ENCODE results near the gene PRCD. TPM values are rescaled to one million over a fixed set of nuclear protein-coding genes. Genes with fewer than 3 reads are reported as not detected.

The PRCD gene
- total RNA-seq, 1 donor from 2014 or later = 0.75 TPM

DNA sequence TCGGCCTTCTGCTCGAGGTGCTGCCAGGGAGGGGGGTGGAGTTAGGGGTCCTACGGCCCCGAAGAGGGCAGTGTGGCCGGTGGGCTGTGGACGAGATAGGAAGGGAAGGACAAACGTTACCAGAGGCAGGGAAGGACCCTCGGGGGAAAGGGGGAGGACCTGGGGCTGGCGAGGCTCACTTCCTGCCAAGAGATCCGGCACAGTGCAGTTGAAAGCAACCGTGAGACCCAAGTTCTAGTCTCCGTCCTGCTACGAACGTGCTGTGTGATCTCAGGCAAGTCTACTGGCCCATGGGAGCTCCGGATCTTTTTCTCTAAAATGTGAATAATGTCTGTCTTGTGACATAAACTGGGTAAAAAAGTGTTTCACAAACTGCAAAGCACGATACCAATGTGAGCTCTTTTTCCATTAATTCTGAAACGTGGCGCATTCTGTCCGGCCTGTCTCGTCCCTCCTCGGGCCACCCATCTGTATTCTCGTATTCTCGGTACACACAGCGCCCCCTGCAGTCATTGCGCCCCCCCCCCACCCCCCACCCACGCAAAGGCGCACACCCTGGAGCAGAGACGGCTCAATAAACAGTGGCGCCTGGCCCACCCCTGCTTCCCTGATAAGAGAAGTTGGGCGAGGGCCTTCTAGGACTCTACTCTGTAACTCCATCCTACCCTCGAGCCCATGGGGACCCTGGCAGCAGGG lies 11.2 kb upstream of the PRCD start:
- H3K27me3 Mint-ChIP-seq (ENCODE audit: low read depth) = peaks cover 4% of the 10 kb centered on the region
- H3K27ac Mint-ChIP-seq (ENCODE audit: unreplicated experiment) = no peak overlapping the region
- H3K4me1 Mint-ChIP-seq = peaks cover 54% of the 10 kb centered on the region
- no peak overlapping the region for H3K4me3 Mint-ChIP-seq
- no peaks in the 10 kb centered on the region for H3K9me3 Mint-ChIP-seq
- H3K36me3 Mint-ChIP-seq (ENCODE audit: low read depth) = no peaks in the 10 kb centered on the region
- TF ChIP-seq, protein P1, sequence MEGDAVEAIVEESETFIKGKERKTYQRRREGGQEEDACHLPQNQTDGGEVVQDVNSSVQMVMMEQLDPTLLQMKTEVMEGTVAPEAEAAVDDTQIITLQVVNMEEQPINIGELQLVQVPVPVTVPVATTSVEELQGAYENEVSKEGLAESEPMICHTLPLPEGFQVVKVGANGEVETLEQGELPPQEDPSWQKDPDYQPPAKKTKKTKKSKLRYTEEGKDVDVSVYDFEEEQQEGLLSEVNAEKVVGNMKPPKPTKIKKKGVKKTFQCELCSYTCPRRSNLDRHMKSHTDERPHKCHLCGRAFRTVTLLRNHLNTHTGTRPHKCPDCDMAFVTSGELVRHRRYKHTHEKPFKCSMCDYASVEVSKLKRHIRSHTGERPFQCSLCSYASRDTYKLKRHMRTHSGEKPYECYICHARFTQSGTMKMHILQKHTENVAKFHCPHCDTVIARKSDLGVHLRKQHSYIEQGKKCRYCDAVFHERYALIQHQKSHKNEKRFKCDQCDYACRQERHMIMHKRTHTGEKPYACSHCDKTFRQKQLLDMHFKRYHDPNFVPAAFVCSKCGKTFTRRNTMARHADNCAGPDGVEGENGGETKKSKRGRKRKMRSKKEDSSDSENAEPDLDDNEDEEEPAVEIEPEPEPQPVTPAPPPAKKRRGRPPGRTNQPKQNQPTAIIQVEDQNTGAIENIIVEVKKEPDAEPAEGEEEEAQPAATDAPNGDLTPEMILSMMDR (conservative IDR thresholded peaks at IDR 0.05) = no peak
- no peak for DNase-seq (ENCODE audit: low read depth, low spot score)

DNA sequence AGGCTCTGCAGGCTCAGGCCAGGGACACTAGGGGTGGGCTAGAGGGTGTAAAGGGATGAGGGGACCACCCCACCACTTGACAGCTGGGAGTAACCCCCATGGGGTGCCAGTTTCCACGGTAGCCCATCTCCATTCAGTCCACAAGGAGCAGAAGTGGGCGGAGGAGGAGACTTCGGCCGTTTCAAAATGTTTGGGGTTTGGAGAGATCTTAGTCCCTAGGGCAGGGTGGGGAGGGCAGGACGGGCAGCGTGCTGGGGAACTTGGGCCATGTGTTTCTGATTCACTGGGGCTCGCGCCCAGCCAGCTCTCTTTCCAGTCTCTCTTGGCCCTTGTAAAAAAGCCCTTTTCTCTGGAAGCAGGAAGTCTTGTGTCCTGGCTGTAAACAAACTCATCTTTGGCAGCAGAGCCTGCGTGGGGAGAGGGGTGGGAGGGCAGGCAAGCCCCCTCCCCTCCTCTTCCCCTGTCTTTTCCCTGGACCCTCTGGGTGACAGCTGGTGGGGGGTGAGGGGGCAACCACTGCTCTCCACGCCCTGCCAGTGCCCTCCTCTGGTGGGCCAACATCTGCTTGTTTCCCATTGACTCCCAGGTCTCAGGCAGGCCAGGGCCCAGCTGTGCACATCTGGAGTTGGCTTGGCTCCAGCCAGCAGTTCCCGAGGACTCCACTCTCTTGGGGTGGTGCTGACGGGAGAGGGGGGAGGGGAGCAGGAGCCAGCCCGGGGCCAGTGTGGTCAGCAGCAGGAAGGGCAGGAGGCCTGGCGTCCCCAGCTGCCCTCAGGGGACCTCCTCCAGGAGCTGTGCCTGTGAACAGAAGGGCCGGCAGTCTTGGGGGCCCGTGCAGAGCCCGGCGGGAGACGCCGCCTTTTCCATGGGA lies 10.4 kb upstream of the PRCD start:
- no peaks in the 10 kb centered on the region for H3K9me3 Mint-ChIP-seq
- TF ChIP-seq, protein P1 (conservative IDR thresholded peaks at IDR 0.05) = no peak
- no peak for DNase-seq (ENCODE audit: low read depth, low spot score)
- H3K27ac Mint-ChIP-seq (ENCODE audit: unreplicated experiment) = peak overlapping the region; percentile 57
- peaks cover 4% of the 10 kb centered on the region for H3K27me3 Mint-ChIP-seq (ENCODE audit: low read depth)
- H3K4me1 Mint-ChIP-seq = peaks cover 52% of the 10 kb centered on the region
- no peak overlapping the region for H3K4me3 Mint-ChIP-seq
- no peaks in the 10 kb centered on the region for H3K36me3 Mint-ChIP-seq (ENCODE audit: low read depth)

DNA sequence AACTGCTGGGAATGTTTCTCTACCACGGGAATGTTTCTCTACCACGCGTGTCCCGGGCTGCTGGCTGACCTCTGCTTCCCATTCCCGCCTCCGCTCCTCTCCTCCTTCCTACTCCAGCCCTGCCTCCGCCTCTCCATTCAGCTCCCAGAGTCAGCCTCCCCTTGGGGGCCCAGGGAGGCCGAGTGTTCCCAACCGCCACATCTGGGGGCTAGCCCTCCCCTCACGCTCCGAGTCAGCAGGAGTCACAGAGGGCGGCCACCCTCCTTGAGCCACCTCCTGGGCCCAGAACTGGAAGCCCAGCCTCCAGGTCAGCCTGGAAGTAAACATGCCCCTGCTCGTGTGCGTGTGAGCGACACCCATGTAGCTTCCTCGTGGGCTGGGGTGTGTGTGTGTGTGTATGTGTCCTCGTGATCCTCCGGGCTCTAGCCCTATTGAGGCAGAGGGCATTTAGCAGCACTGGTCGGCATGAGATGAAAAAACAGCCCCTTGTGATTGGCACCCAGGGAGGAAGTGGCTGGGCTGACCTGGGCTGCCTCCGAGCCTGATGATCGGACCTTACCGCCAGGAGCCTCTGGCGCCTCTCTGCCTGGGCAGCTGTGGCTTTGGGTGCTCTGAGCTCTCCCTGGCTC lies 9.6 kb upstream of the PRCD start:
- no peak for DNase-seq (ENCODE audit: low read depth, low spot score)
- Mint-ChIP-seq H3K9me3 (no peaks in the 10 kb centered on the region), H3K4me3 (no peak overlapping the region), H3K36me3 (ENCODE audit: low read depth) (no peaks in the 10 kb centered on the region), H3K27me3 (ENCODE audit: low read depth) (peaks cover 7% of the 10 kb centered on the region), H3K27ac (ENCODE audit: unreplicated experiment) (peak overlapping the region; percentile 58), H3K4me1 (peaks cover 51% of the 10 kb centered on the region)
- TF ChIP-seq, protein P1 (conservative IDR thresholded peaks at IDR 0.05) = no peak

DNA sequence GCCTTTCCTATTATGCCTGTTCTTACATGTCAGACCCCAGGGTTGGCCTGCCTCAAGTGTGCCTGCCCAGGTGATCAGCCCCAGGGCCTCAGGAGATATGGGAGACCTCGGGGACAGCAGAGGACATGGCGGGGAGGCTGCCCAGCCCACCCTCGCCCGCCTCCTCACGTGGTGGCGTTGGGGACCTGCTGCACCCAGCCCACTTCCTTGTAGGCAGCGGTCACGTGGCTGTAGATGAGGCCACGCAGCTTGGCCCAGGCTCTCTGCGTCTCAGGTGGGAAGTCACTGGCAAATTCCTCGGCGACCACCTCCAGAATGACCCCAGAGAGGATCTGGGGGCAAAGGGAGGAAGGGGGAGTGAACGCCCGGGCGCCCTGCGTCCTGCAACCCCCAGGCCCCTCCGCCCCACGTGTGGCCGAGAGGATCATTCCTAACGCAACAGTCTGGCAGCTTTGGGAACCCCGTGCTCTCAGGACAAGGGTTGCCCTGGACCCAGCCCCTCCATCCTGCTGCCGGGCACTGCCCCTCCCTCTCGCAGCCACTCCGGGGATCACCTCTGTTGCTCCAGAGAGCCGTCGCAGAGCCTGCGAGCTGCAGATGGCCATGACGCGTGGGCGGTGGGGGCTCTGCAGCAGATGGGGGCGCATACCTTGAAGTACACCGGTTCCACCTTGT lies 8.9 kb upstream of the PRCD start:
- TF ChIP-seq, protein P1 (conservative IDR thresholded peaks at IDR 0.05) = no peak

DNA sequence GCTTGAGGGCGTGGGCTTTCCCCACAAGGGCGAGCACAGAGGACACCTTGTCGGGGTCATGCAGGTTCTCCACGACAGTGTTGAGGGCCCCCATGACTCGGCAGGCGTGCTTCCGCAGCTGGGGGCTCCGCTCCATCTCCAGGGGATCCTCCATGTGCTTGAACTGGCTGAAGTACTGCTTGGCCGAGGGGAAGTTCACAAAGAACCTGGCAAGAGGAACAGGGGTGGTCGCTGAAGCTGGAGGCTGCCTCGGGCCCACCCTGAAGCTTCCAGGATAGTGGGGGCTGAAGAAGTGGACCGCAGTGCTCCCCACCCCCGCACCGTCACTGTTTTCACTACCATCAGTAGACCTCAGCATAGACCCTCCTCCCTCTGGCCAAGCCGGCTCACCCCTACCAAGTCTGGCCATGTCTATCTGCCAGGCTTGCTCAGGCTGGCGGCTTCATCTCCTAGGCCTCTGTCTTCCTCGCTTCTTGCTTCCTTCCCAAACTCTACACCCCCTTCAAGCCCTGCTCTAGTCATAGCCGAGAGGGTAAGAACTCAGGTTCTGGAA lies 8.3 kb upstream of the PRCD start:
- Mint-ChIP-seq H3K36me3 (ENCODE audit: low read depth) (no peaks in the 10 kb centered on the region), H3K4me1 (peaks cover 59% of the 10 kb centered on the region), H3K4me3 (peak overlapping the region; percentile 31), H3K27ac (ENCODE audit: unreplicated experiment) (no peak overlapping the region), H3K9me3 (no peaks in the 10 kb centered on the region), H3K27me3 (ENCODE audit: low read depth) (peaks cover 18% of the 10 kb centered on the region)
- DNase-seq (ENCODE audit: low read depth, low spot score) = no peak
- TF ChIP-seq, protein P1 (conservative IDR thresholded peaks at IDR 0.05) = no peak

More for the DNA sequence above, 8.9 kb upstream of the PRCD start:
- H3K9me3 Mint-ChIP-seq = no peaks in the 10 kb centered on the region
- peak overlapping the region; percentile 58 for H3K27ac Mint-ChIP-seq (ENCODE audit: unreplicated experiment)
- H3K36me3 Mint-ChIP-seq (ENCODE audit: low read depth) = no peaks in the 10 kb centered on the region
- H3K27me3 Mint-ChIP-seq (ENCODE audit: low read depth) = peaks cover 12% of the 10 kb centered on the region
- H3K4me3 Mint-ChIP-seq = no peak overlapping the region
- no peak for DNase-seq (ENCODE audit: low read depth, low spot score)
- H3K4me1 Mint-ChIP-seq = peaks cover 59% of the 10 kb centered on the region
